HG03025 (cell line): ENCODE measurements around the gene NATD1.
A peak's percentile ranks its signal among the peaks of the same experiment; 100 is the strongest.

Experiments used
- ATAC-seq: cut with Tn5 transposase; IDR thresholded peaks from one replicate; pipeline ENCODE4 v1.9.1; 2021; ENCODE audit warnings: mild to moderate bottlenecking, moderate library complexity; ENCODE audit not compliant: unreplicated experiment, low FRiP score

The NATD1 gene, protein sequence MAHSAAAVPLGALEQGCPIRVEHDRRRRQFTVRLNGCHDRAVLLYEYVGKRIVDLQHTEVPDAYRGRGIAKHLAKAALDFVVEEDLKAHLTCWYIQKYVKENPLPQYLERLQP

DNA sequence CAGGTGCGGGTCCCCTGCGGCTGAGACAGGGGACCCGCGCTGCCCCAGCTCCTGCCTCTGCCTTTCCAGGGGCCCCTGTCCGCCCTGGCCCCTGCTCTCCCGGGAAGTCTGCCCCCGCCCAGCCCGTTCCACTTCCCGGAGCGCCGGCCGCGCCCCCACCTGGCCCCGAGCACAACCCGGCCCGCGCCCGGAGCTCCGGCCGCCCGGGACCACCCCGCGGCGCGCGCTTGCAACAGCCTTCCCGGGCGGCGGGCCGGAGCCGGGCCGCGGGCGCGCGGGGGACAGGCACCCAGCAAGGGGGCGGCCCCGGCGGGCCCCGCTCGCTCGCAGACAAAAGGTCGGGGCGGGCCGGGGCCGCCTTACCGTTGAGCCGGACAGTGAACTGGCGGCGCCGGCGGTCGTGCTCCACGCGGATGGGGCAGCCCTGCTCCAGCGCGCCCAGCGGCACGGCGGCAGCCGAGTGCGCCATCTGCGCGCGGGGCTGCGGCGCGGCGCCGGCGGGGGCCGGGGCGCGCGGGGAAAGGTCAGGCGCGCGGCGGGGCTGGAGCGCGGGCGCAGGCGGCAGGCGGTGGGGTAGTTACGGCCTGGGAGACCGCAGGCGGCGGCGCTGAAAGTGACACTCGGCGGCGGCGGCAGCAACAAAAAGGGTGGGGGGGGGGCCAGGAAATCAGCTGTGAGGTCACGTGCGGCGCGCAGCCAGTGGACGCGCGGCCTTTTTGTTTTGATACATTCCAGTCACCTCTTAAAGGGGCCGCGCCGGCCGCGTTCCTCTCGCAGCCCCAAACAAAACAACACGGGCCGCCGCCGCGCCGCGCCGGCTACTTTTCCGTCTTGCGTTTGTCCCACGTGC, at the start of gene NATD1:
Gene NATD1, minus strand, starts transcription at position 615 of the 850 bp plus-strand sequence. Its CDS starts 146 bp downstream, at position 469.
- peak; percentile 57 for ATAC-seq

DNA sequence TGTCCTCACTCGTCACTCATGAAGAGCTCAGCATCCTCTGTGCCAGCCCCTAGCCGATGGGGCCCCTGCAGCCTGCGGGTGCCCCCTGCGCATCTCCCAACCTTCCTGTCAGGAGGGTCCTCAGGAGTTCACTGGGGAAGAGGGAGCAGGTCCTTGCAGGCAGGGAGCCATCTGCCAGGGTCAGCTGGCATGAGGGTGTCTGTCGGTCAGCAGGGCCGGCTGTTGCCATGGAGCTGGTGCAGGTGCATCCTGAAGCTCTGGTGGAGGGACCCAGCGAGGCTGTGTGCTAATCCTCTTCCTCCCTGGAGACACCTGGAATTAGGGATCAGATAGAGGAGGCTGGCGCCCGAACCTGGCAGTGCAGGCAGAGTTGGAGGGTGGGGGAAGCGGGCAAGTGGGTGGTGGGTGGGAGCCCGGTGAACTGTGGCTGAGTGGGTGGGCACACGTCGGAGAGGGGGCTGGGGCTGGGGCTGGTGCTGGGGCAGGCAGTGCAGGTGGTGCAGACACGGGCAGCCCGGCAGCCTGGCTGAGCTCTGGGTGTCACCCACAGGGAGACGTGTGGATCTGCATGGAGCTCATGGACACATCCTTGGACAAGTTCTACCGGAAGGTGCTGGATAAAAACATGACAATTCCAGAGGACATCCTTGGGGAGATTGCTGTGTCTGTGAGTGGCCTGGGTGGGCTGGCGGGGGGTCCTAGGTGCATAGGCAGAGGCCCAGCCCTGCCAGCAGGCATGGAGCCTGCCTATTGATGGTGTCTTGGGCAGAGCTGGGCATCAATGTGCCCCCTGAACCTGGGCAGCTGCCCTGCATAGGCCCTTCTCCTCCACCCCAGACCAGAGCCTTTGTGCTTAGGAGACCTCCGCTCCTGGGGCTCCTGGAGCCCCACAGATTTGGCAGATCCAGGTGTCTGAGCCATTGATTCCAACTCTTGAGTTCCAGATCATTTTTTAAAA, 48.7 kb upstream of the NATD1 start:
- ATAC-seq: no peak

DNA sequence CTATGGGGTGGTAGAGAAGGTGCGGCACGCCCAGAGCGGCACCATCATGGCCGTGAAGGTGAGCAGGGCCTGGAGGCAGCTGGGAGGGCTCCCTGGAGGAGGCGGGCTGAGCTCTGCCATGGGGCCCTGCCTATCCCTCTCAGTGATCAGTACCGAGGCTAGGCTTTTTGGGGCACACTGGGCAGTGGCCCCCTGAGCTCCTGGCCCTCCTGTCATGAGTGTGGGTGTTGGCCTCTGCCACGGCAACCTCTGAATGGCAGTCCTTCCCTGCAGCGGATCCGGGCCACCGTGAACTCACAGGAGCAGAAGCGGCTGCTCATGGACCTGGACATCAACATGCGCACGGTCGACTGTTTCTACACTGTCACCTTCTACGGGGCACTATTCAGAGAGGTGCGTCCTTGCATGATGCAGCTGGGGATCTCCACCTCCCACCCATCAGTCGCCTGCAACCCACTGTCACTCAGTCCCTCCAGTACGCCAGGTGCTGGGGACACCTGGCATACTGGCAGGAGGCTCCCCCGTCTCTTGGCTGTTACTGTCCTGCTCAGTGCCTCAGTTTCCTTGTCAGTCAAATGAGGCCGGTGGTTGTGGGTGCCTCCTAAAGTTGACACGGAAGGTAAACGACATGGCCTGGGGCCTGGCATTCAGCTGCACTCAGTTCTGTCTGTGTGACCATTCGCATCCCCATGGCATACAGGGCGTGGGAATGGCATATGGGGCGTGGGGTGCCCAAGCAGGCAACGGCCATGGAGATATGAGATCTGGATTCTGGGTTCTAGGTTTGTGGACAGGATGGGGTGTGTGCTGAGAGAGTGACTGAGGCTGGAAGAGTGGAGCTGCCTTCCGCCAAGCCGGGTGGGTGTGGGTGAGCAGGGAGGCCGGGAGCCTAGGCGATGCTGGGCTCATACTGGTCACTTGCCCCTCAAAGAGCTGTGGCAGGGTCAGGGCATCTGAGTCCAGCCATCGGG, 47.7 kb upstream of the NATD1 start:
- ATAC-seq: no peak

DNA sequence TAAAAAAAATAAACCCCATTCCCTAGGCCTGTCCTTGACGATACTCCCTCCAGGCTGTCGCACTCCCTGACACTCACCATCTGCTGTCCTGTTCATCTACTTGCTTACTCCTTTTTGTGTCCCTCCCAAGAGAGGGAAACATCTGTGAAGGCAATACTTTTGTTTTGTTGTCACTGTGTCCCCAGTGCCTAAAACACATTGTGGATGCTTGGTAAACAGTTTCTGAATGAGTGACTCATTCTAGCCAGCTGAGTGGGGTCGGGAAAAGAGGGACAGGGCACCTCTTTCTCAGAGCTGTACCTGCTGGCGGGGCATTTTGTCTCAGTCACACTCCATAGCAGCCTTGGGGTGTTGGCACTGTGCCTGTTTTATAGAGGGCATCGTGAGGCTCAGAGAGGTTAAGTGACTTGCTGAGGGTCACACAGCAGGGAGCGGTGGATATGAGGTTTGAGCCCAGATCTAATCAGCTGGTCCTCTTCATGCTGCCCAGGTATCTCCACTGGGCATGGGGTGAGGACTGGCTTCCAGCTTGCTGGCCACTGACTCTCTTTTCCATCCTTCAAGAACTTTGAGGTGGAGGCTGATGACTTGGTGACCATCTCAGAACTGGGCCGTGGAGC, 46.9 kb upstream of the NATD1 start:
- no peak for ATAC-seq

DNA sequence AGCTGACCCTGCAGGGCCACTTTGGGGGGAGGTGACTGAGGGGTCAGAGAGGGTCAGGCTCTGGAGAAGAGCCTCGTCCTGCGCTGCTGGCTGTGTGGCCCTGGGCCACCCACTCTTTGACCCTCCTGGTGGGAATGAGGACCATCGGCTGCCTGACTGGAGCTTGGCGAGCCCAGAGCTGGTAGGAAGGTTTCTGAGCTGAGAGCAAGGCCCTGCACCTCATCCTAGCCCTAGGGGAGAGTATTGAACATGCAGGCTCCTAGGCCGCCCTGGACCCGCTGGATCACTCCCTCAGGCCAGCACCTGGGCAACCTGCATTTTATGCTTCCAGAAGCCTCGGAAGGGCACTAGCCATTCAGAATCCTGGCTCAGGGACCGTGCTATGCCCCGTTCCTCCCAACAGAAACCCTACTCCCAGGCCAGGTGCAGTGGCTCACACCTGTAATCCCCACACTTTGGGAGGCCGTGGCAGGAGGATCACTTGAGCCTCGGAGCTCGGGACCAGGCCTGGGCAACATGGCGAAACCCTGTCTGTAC, 45.8 kb upstream of the NATD1 start:
- no peak for ATAC-seq

DNA sequence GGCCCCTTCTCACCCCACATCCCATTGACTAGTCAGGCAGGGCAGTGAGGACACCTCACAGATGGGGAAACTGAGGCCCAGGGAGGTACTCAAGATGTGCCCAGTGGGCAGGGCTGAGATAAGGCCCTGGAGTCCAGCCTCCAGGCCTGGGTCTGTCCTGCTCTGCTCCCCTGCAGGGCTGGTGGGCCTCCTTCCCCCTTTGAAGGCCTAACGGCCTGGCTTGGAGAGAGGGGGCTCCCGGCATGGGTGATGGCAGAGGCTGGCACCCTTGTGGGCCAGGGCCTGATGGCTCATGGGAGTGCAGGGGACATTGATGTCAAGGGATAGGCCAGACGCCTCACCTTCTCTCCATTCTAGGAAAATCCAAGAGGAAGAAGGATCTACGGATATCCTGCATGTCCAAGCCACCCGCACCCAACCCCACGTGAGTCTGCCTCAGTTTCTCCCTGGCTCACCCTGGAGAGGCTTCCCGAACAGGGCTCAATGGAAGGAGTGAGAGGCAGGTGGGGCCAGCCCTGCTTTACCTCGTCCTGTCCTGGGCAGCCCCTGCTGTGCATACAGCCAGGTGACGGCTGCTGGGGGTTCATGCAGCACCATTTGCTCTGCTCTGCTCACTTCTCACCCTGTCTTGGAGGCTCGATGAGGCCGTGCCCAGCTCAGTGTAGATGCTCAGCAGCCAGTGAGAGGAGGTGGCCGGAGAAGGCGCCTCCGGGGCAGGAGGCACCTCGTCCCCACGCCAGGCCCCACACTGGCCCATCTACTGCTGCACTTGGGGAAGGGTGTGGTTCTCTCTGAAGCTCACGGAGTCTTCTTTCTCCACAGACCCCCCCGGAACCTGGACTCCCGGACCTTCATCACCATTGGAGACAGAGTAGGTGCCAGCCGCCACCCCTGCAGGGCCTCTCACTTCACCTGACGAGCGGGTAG, 45.1 kb upstream of the NATD1 start:
- ATAC-seq: no peak

DNA sequence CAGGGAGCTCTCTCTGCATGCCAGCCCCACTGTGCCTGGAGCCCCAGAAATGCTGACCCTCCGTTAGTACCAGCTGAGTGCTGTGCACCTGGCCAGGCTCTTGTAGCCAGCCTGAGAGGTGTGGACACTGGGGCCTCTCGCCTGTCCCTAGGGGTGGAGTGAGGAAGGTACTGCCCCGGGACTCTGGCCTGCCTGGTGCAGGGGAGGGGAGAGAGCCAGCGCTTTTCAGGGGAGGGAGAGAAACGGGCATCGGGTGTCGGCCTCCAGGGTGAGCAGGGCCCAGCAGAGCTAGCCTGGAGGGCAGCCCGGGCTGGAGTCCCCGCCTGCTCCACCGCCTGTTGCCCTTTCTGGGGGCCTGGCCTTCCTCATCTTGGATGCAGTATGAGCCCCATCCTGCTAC, 44.4 kb upstream of the NATD1 start:
- no peak for ATAC-seq

DNA sequence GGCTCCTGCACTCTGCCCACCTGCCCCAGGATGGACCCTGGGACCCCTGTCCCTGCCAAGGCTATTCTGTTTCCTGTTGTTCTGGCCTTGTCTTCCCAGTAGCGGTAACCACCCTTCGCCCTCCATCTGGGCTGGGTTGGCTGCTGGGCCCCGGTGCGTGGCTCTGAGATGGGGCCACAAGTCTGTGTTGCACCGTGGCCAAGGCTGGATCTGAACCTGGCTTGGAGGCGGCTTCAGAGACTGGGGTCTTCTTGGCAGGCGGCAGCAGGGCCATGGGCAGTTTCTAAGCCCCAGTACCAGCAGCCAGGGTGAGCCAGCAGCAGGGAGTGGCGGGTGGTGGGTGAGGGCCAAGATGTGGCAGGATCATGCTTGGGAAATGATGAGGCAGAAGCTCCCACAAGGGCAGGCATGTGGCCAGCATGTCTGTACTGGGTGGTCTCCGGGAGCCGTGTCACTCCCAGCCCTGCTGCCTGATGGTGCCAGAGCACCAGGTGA, 43.9 kb upstream of the NATD1 start:
- ATAC-seq: no peak

DNA sequence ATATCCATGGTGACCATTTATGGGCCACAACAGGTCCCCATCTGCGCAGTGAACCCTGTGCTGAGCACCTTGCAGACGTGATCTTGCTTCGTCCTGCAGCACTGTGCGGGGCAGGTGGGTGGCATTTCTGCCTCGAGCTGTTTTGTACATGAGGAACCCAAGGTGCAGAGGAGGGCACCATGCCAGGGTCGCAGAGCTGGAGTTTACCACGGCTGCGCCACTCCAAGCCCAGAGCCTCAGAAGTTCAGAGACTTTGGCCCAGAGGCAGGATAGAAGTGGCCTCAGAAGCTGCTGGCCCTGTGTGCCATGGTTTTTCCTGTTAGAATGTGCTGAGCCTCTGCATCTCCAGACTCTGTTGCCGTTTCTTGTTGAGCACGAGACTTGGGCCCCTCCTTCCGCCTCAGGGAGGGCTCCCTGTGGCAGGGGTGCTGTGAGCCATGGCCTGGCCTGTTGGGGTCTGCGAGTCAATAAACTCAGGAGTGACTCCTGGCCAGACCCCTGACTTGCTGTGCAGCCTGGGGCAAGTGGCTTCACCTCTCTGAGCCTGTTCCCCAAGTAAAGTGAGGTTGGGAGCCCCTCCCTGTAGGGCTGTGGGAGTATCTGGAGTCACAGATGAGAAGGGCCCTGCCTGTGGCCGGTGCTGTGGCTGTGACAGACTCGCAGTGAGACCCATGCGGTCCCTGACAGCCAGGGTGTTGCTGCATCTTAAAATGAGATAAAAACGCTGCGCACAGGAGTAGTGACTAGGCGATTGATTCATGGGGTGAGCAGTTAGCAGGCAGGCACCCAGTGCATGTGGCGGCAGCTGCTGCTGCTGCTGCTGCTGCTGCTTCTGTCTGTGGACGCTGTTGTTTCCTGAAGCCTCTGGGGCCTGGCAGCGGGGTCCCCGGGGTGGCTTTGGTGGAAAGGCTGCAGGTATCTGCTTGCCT, 43.2 kb upstream of the NATD1 start:
- ATAC-seq: no peak

DNA sequence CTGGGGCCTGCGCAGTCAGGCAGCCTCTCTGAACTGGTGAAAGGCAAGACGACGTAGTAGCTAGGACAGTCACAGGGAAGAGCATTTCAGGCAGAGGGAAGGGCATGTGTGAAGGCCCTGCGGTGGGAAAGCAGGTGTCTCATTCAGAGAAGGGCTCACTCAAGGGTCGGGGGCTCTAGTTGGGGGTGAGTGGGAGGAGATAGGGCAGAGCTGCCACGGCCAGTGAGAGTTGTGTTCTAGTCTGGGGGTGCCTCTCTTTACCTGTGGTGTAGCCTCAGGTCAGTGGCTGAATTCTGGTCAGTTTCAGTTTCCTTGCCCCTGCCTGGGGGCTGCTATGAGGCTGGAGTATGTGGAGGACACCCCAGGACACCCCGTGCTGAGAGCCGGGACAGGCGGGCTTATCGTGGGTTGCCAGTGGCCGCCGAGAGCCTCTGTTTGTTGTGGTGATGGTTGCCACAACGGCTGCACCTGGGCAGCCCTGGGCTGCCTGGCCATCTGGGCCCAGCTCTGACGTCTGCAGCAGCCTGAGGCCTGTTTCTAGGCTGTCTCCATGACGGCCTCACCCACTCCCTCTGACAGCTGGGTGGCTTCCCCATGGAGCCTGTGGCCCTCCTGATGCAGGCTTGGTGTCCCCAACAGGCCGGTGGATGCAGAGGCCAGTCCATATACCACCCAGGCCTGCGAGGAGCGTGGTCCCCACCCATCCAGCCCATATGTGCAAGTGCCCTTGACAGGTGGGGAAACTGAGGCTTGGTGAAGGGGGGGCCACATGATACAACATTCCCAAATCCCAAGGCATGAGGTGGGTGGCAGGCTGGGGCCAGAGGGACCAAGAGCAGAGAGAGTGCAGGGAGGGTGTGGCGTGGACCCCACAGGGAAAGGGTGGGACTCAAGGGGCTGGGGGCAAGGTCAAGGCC, 42.1 kb upstream of the NATD1 start:
- ATAC-seq: no peak

DNA sequence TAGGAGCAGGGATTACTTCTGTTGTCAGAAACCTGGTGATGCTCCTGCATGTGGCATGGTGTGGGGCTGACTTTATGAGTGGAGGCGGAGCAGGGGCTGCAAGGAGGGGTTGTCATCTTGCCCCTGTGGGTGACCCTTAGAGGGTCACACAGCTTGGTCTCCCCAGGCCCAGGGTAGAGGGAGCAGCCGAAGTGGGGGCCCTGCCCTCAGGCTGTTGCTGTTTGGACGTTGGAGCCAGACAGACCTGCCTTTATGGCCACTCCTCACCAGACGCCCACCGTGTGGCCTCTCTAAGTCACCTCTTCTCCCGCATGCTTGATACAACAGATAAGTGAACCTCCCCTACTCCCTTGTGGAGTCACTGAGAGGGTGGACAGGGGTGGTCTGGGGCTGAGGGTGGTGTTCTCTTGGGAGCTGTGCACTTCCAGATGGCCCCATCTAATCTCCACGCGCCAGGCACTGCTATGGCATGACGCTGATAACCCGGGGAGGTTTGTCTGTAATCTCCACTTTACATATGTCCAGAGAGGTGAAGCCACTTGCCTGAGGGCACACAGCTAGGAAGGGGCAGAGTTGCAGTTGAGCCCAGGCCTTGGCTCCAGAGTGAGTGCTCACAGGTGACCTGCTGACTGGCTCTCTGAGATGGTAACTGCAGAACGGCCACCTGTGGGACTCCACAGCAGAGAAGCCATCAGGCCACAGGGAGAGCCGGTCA, 41.3 kb upstream of the NATD1 start:
- no peak for ATAC-seq

DNA sequence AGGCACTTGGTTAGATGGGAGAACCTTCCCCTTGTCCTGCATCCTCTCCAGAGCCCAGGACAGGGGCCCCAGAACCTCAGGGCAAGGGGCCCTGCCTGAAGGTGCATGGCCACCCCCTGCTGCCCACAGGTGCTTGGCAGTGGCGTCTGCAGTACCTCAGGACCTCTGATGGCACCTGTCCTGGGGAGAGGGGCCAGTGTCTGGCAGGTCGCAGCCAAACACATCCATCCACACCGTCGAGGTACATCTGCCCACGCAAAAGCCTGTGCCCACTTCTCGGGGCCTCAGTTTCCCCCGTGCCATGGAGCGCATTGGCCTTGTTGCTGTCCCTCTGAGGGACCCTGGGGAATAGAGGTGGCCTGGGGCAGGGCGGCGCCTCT, 40.6 kb upstream of the NATD1 start:
- no peak for ATAC-seq

DNA sequence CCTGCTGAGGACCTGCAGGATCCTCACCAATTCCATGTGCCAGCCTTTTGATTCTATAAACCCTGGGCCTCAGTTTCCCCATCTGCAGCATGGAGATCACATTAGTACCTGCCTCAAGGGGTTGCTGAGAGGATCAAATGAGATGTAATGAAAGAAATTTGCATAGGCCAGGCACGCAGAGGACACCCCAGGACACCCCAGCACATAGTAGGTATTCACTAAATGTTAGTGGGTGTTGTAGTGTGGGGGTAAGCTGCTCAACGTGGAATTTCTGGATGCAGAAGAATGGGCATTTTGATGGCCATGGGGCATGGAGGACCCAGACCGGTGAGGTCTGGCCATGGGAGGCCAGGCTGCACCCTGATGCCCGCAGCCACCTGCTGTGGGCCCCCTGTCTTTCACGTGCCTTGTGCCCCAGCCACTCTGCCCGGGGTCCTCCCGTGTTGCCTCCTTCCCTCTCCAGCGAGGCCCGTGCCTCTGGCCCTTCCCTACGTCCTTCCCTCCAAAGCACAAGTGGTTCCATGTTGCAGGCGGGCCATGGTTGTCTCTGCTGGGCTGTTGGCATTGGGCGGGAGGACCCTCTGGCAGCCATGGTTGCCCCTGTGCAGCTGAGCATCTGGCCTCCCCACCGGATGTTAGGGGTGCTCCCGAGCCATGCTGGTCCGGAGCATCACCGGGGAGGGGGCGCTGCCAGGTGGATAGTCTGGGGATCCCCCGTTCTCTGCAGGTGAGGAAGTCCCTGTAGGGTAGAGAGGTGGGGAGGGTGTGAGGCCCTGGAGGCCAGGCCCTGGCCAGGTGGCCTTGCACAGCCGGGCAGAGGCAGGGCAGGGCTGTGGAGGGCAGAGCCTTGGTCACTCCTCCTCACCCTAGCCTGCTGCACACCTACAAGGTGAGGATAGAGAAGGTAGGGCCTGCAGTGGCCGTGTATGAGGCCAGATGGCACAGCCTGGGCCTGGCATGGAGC, 39.9 kb upstream of the NATD1 start:
- ATAC-seq: no peak

DNA sequence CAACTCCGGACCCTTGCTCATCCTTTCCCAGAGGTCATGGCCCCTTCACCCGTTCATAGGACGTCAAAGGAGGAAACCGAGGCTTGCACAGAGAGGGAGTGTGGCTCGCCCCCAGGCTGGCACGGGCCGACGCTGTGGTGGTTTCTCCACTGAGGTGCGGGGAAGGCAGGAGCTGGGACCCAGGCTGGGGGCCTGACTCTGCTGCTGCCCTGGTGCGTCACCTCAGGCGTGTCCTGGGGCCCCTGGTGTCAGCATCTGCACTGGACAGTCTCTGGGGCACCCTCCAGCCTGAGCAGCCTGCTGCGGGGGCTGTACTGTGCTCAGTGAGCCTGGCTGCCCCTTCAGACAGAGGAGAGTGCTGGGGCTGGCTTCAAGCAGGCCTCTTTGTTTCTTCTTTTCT, 38.7 kb upstream of the NATD1 start:
- no peak for ATAC-seq
